ENCODE results near the gene CX3CR1. TPM values are rescaled to one million over a fixed set of nuclear protein-coding genes. Genes with fewer than 3 reads are reported as not detected.

The CX3CR1 gene
- total and polyA plus RNA-seq, 4 donors, result 0.18 to 6.5 (median 0.72) TPM

Other genes with a start within 250 kb of the CX3CR1 start
- gene SCN11A, start 228.1 kb downstream of the CX3CR1 start, total RNA-seq, result under 1 TPM; 0.16 to 0.93 TPM
- gene SCN11A, start 228.1 kb downstream of the CX3CR1 start, polyA plus RNA-seq, result not detected
- gene WDR48, start 228.0 kb downstream of the CX3CR1 start, total RNA-seq, result 10 to 100 TPM; 27.0 to 39.3 TPM
- 10 to 100 TPM; 17.3 to 29.7 TPM for gene WDR48, start 228.0 kb downstream of the CX3CR1 start, polyA plus RNA-seq
- 10 to 100 TPM; 52.3 to 62.2 TPM for gene GORASP1, start 172.4 kb downstream of the CX3CR1 start, total RNA-seq
- gene GORASP1, start 172.4 kb downstream of the CX3CR1 start, polyA plus RNA-seq, result 10 to 100 TPM; 14.7 to 66.3 TPM
- gene TTC21A, start 172.4 kb downstream of the CX3CR1 start, total RNA-seq, result 10 to 100 TPM in 1 of 2 donors, 1 to 10 TPM in 1; 3.6 to 11.6 TPM
- 10 to 100 TPM in 1 of 2 donors, 1 to 10 TPM in 1; 1.8 to 15.0 TPM for gene TTC21A, start 172.4 kb downstream of the CX3CR1 start, polyA plus RNA-seq
- 100 to 1,000 TPM in 1 of 2 donors, 10 to 100 TPM in 1; 41.9 to 117 TPM for gene CSRNP1, start 126.4 kb downstream of the CX3CR1 start, total RNA-seq
- 10 to 100 TPM; 15.8 to 27.3 TPM for gene CSRNP1, start 126.4 kb downstream of the CX3CR1 start, polyA plus RNA-seq
- under 1 TPM in 1 of 2 donors, not detected in 1; 0.19 TPM for gene XIRP1, start 87.4 kb downstream of the CX3CR1 start, total RNA-seq
- gene XIRP1, start 87.4 kb downstream of the CX3CR1 start, polyA plus RNA-seq, result under 1 TPM; 0.13 to 0.75 TPM
- gene CCR8, start 49.7 kb upstream of the CX3CR1 start, total RNA-seq, result not detected
- gene CCR8, start 49.7 kb upstream of the CX3CR1 start, polyA plus RNA-seq, result not detected
- gene SLC25A38, start 103.3 kb upstream of the CX3CR1 start, total RNA-seq, result 10 to 100 TPM; 18.0 to 18.6 TPM
- gene SLC25A38, start 103.3 kb upstream of the CX3CR1 start, polyA plus RNA-seq, result 10 to 100 TPM; 25.7 to 31.2 TPM
- gene RPSA, start 126.7 kb upstream of the CX3CR1 start, total RNA-seq, result 100 to 1,000 TPM; 479 to 672 TPM
- gene RPSA, start 126.7 kb upstream of the CX3CR1 start, polyA plus RNA-seq, result 1,000 to 10,000 TPM; 1,232 to 1,557 TPM
- under 1 TPM in 1 of 2 donors, not detected in 1; 0.23 TPM for gene MOBP, start 187.6 kb upstream of the CX3CR1 start, total RNA-seq
- under 1 TPM in 1 of 2 donors, not detected in 1; 0.03 TPM for gene MOBP, start 187.6 kb upstream of the CX3CR1 start, polyA plus RNA-seq